ENCODE results near the gene MAGI2. TPM values are rescaled to one million over a fixed set of nuclear protein-coding genes. Genes with fewer than 3 reads are reported as not detected.

The MAGI2 gene
- polyA plus RNA-seq, 3 donors: 0.03 to 0.11 TPM; not detected in 1

DNA sequence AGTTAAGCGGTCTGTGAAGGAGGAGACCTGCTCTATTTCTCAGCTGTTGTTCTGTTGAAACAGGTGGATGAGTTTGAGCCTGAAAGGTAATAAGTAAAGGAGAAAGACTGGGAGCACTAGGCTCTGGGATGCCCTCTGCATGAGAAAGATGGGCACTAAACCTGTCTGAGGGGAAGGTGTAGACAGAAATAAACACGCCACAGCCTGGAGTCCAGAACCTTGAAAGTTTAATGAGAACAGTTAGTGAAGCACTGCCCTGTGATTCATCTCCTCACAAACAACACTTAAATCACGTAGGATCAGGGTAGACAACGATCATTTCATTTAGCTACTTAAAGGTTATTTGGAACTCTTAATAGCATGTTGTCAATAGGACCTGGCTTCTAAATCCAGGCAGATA lies 1461.8 kb downstream of the MAGI2 start:
- no peaks in the 10 kb centered on the region for H3K36me3 Mint-ChIP-seq

GRCh38 chr7:77989981-77990566 lies 1463.4 kb downstream of the MAGI2 start:
- Mint-ChIP-seq H3K9me3 (peaks cover 0 to 8% (median 4%) of the 10 kb centered on the region in 7 donors), H3K4me3 (no peak overlapping the region), H3K27me3 (ENCODE audit: low read depth in 3 of 3) (peaks cover 0 to 2% (median 1%) of the 10 kb centered on the region in 3 donors), H3K4me1 (peaks cover 10% of the 10 kb centered on the region), H3K27ac (peak overlapping the region in 3 of 7 donors; percentile 60 to 68 (median 64)), H3K36me3 (no peaks in the 10 kb centered on the region)
- Histone ChIP-seq H3K4me3 (replicated peaks in 1 of 3; ENCODE audit: low read depth in 2 of 3, low read length in 3 of 3) (no peak overlapping the region), H2AFZ (ENCODE audit: insufficient read depth, low read depth, low read length, poor library complexity, severe bottlenecking) (no peak overlapping the region), H3K79me2 (ENCODE audit: insufficient read depth, low read length) (no peaks in the 10 kb centered on the region), H3K36me3 (replicated peaks in 1 of 2; ENCODE audit: control insufficient read depth in 1 of 2, insufficient read depth in 2 of 2, low read length in 2 of 2) (no peaks in the 10 kb centered on the region), H3K27ac (ENCODE audit: low read depth in 1 of 2, low read length in 2 of 2) (no peak overlapping the region), H3K9ac (ENCODE audit: insufficient read depth, low read length, poor library complexity, severe bottlenecking) (no peak overlapping the region), H4K20me1 (ENCODE audit: insufficient read depth, low read length) (no peaks in the 10 kb centered on the region), H3K9me3 (replicated peaks in 1 of 2; ENCODE audit: control insufficient read depth in 1 of 2, insufficient read depth in 1 of 2, low read length in 2 of 2) (no peaks in the 10 kb centered on the region), H3K4me2 (replicated peaks; ENCODE audit: extremely low read depth, low read length, poor library complexity, severe bottlenecking) (no peak overlapping the region), H3K27me3 (ENCODE audit: control insufficient read depth in 2 of 2, insufficient read depth in 2 of 2, low read length in 2 of 2) (no peaks in the 10 kb centered on the region), H3K4me1 (ENCODE audit: control insufficient read depth in 1 of 2, insufficient read depth in 2 of 2, low read length in 2 of 2) (no peaks in the 10 kb centered on the region)
- WGBS (ENCODE audit: insufficient coverage): 67% methylated on average over 3 of the region's 6 CpGs
- intact Hi-C loops (cut with micrococcal nuclease): no loop called here
- no peak for TF ChIP-seq CTCF (IDR thresholded peaks at IDR 0.05)
- DNase-seq: peak in 2 of 3 donors; percentile 2 to 23

More for the DNA sequence above, 1461.8 kb downstream of the MAGI2 start:
- no peak overlapping the region for H3K9ac ChIP-seq (ENCODE audit: insufficient read depth, low read length, poor library complexity, severe bottlenecking)
- WGBS (ENCODE audit: insufficient coverage): 100% methylated on average over 1 of the region's 4 CpGs
- no peaks in the 10 kb centered on the region for H3K9me3 ChIP-seq (replicated peaks in 1 of 2; ENCODE audit: control insufficient read depth in 1 of 2, insufficient read depth in 1 of 2, low read length in 2 of 2)
- no peak overlapping the region for H3K4me3 ChIP-seq (replicated peaks in 1 of 3; ENCODE audit: low read depth in 2 of 3, low read length in 3 of 3)
- no peak for DNase-seq
- no peak overlapping the region for H3K27ac ChIP-seq (ENCODE audit: low read depth in 1 of 2, low read length in 2 of 2)
- Mint-ChIP-seq H3K27me3 (ENCODE audit: low read depth in 3 of 3) (peaks cover 0 to 2% (median 0%) of the 10 kb centered on the region in 3 donors), H3K4me1 (peaks cover 10% of the 10 kb centered on the region), H3K9me3 (peaks cover 0 to 7% (median 4%) of the 10 kb centered on the region in 7 donors), H3K4me3 (no peak overlapping the region), H3K27ac (no peak overlapping the region)
- no peak overlapping the region for H2AFZ ChIP-seq (ENCODE audit: insufficient read depth, low read depth, low read length, poor library complexity, severe bottlenecking)
- H4K20me1 ChIP-seq (ENCODE audit: insufficient read depth, low read length): no peaks in the 10 kb centered on the region
- H3K4me1 ChIP-seq (ENCODE audit: control insufficient read depth in 1 of 2, insufficient read depth in 2 of 2, low read length in 2 of 2): no peaks in the 10 kb centered on the region
- H3K4me2 ChIP-seq (replicated peaks; ENCODE audit: extremely low read depth, low read length, poor library complexity, severe bottlenecking): no peak overlapping the region
- no peak for TF ChIP-seq CTCF (IDR thresholded peaks at IDR 0.05)
- H3K36me3 ChIP-seq (replicated peaks in 1 of 2; ENCODE audit: control insufficient read depth in 1 of 2, insufficient read depth in 2 of 2, low read length in 2 of 2): no peaks in the 10 kb centered on the region
- intact Hi-C loops (cut with micrococcal nuclease): no loop called here
- no peaks in the 10 kb centered on the region for H3K27me3 ChIP-seq (ENCODE audit: control insufficient read depth in 2 of 2, insufficient read depth in 2 of 2, low read length in 2 of 2)
- H3K79me2 ChIP-seq (ENCODE audit: insufficient read depth, low read length): no peaks in the 10 kb centered on the region

Data from CD14-positive monocyte (primary cell).